GM21447 (cell line): ENCODE data around the gene PTPRT.
"Not testable (repeated sequence)": the region's sequence is repeated elsewhere in the genome, so short reads cannot be mapped to it uniquely, and the experiment has no call there.

Source experiments
- ATAC-seq: cut with Tn5 transposase; IDR thresholded peaks from one replicate; pipeline ENCODE4 v1.9.1; 2021; ENCODE audit not compliant: unreplicated experiment

PTPRT gene

GRCh38 chr20:42920776-42921175 is 268.9 kb downstream of the PTPRT start:
- no peak for ATAC-seq

GRCh38 chr20:42919316-42919715 is 270.4 kb downstream of the PTPRT start:
- ATAC-seq, result no peak

GRCh38 chr20:42915081-42915480 is 274.6 kb downstream of the PTPRT start:
- no peak for ATAC-seq

GRCh38 chr20:42914302-42914701 is 275.4 kb downstream of the PTPRT start:
- ATAC-seq, result no peak

- not testable (repeated sequence) for ATAC-seq
These were observed 278.9 kb downstream of the PTPRT start for GRCh38 chr20:42910808-42911207.

- no peak for ATAC-seq
These were observed 282.0 kb downstream of the PTPRT start for GRCh38 chr20:42907730-42908129.

- no peak for ATAC-seq
These were observed 283.6 kb downstream of the PTPRT start for GRCh38 chr20:42906120-42906519.

GRCh38 chr20:42902509-42902908 is 287.2 kb downstream of the PTPRT start:
- no peak for ATAC-seq

GRCh38 chr20:42901689-42902440 is 287.8 kb downstream of the PTPRT start:
- no peak for ATAC-seq

- not testable (repeated sequence) for ATAC-seq
These were observed 288.9 kb downstream of the PTPRT start for GRCh38 chr20:42900764-42901163.

- no peak for ATAC-seq
These were observed 294.7 kb downstream of the PTPRT start for GRCh38 chr20:42895020-42895419.

GRCh38 chr20:42894483-42894882 is 295.2 kb downstream of the PTPRT start:
- ATAC-seq, result no peak

GRCh38 chr20:42889517-42889916 is 300.2 kb downstream of the PTPRT start:
- no peak for ATAC-seq

- no peak for ATAC-seq
These were observed 302.4 kb downstream of the PTPRT start for GRCh38 chr20:42887281-42887680.

GRCh38 chr20:42886801-42887200 is 302.9 kb downstream of the PTPRT start:
- no peak for ATAC-seq

- ATAC-seq, result no peak
These were observed 303.7 kb downstream of the PTPRT start for GRCh38 chr20:42886046-42886445.

GRCh38 chr20:42875581-42875980 is 314.1 kb downstream of the PTPRT start:
- ATAC-seq, result no peak

- no peak for ATAC-seq
These were observed 316.4 kb downstream of the PTPRT start for GRCh38 chr20:42873259-42873658.

- no peak for ATAC-seq
These were observed 325.6 kb downstream of the PTPRT start for GRCh38 chr20:42864116-42864515.

- no peak for ATAC-seq
These were observed 327.3 kb downstream of the PTPRT start for GRCh38 chr20:42862446-42862845.

GRCh38 chr20:42857446-42857845 is 332.3 kb downstream of the PTPRT start:
- no peak for ATAC-seq

GRCh38 chr20:42855896-42856295 is 333.8 kb downstream of the PTPRT start:
- ATAC-seq, result no peak

- ATAC-seq, result no peak
These were observed 337.0 kb downstream of the PTPRT start for GRCh38 chr20:42852691-42853090.
